ENCODE data around the gene ZNG1A. TPM values are rescaled to one million over a fixed set of nuclear protein-coding genes. Genes with fewer than 3 reads are reported as not detected.
A peak's percentile ranks its signal among the peaks of the same experiment; 100 is the strongest.

ZNG1A gene
- polyA plus RNA-seq, 3 donors: 26.7 to 70.5 (median 53.1) TPM

GRCh38 chr9:224582-225520 lies 46.0 kb upstream of the ZNG1A start:
- peaks cover 71% of the 10 kb centered on the region for H4K20me1 ChIP-seq (ENCODE audit: insufficient read depth, low read length)
- 100% methylated on average over 1 of the region's 3 CpGs for WGBS (ENCODE audit: insufficient coverage)
- peaks cover 5 to 19% of the 10 kb centered on the region in 2 donors for H3K36me3 ChIP-seq (replicated peaks in 1 of 2; ENCODE audit: control insufficient read depth in 1 of 2, insufficient read depth in 2 of 2, low read length in 2 of 2)
- no peaks in the 10 kb centered on the region for H3K27me3 Mint-ChIP-seq (ENCODE audit: low read depth in 3 of 3)
- H3K4me3 Mint-ChIP-seq: peak overlapping the region; percentile 16 to 32
- H3K27me3 ChIP-seq (ENCODE audit: control insufficient read depth in 2 of 2, insufficient read depth in 2 of 2, low read length in 2 of 2): no peaks in the 10 kb centered on the region
- peaks cover 100% of the 10 kb centered on the region for H3K79me2 ChIP-seq (ENCODE audit: insufficient read depth, low read length)
- peak overlapping the region; percentile 3 to 85 for H3K27ac ChIP-seq (ENCODE audit: low read depth in 1 of 2, low read length in 2 of 2)
- intact Hi-C loops (cut with micrococcal nuclease): no loop called here
- peak overlapping the region in 3 of 7 donors; percentile 80 to 87 (median 86) for H3K27ac Mint-ChIP-seq
- peaks cover 13 to 21% of the 10 kb centered on the region in 2 donors for H3K36me3 Mint-ChIP-seq
- peaks cover 89 to 97% of the 10 kb centered on the region in 2 donors for H3K4me1 ChIP-seq (ENCODE audit: control insufficient read depth in 1 of 2, insufficient read depth in 2 of 2, low read length in 2 of 2)
- peak overlapping the region in 1 of 3 experiments; percentile 64 for H3K4me3 ChIP-seq (replicated peaks in 1 of 3; ENCODE audit: low read depth in 2 of 3, low read length in 3 of 3)
- H3K9me3 Mint-ChIP-seq: peaks cover 0 to 2% (median 0%) of the 10 kb centered on the region in 7 donors
- H3K4me1 Mint-ChIP-seq: peaks cover 39% of the 10 kb centered on the region
- H3K9ac ChIP-seq (ENCODE audit: insufficient read depth, low read length, poor library complexity, severe bottlenecking): no peak overlapping the region
- no peak for TF ChIP-seq CTCF (IDR thresholded peaks at IDR 0.05)
- no peaks in the 10 kb centered on the region for H3K9me3 ChIP-seq (replicated peaks in 1 of 2; ENCODE audit: control insufficient read depth in 1 of 2, insufficient read depth in 1 of 2, low read length in 2 of 2)
- H3K4me2 ChIP-seq (replicated peaks; ENCODE audit: extremely low read depth, low read length, poor library complexity, severe bottlenecking): peak overlapping the region; percentile 70
- DNase-seq: peak in 2 of 3 donors; percentile 37 to 53
- H2AFZ ChIP-seq (ENCODE audit: insufficient read depth, low read depth, low read length, poor library complexity, severe bottlenecking): no peak overlapping the region

- H3K79me2 ChIP-seq (ENCODE audit: insufficient read depth, low read length): peaks cover 100% of the 10 kb centered on the region
- no CpG with 5 or more reads among the region's 5 CpGs for WGBS (ENCODE audit: insufficient coverage)
- peak overlapping the region in 1 of 3 experiments; percentile 64 for H3K4me3 ChIP-seq (replicated peaks in 1 of 3; ENCODE audit: low read depth in 2 of 3, low read length in 3 of 3)
- H3K4me1 ChIP-seq (ENCODE audit: control insufficient read depth in 1 of 2, insufficient read depth in 2 of 2, low read length in 2 of 2): peaks cover 92 to 100% of the 10 kb centered on the region in 2 donors
- H4K20me1 ChIP-seq (ENCODE audit: insufficient read depth, low read length): peaks cover 65% of the 10 kb centered on the region
- no peak overlapping the region for H3K9ac ChIP-seq (ENCODE audit: insufficient read depth, low read length, poor library complexity, severe bottlenecking)
- Mint-ChIP-seq H3K36me3 (peaks cover 11 to 20% of the 10 kb centered on the region in 2 donors), H3K9me3 (peaks cover 0 to 2% (median 0%) of the 10 kb centered on the region in 7 donors), H3K4me3 (peak overlapping the region in 1 of 2 donors; percentile 32), H3K27me3 (ENCODE audit: low read depth in 3 of 3) (no peaks in the 10 kb centered on the region), H3K4me1 (peaks cover 41% of the 10 kb centered on the region), H3K27ac (peak overlapping the region in 3 of 7 donors; percentile 76 to 87 (median 80))
- TF ChIP-seq CTCF (IDR thresholded peaks at IDR 0.05): no peak
- peaks cover 5 to 19% of the 10 kb centered on the region in 2 donors for H3K36me3 ChIP-seq (replicated peaks in 1 of 2; ENCODE audit: control insufficient read depth in 1 of 2, insufficient read depth in 2 of 2, low read length in 2 of 2)
- H2AFZ ChIP-seq (ENCODE audit: insufficient read depth, low read depth, low read length, poor library complexity, severe bottlenecking): no peak overlapping the region
- H3K27ac ChIP-seq (ENCODE audit: low read depth in 1 of 2, low read length in 2 of 2): peak overlapping the region; percentile 3 to 85
- no peaks in the 10 kb centered on the region for H3K9me3 ChIP-seq (replicated peaks in 1 of 2; ENCODE audit: control insufficient read depth in 1 of 2, insufficient read depth in 1 of 2, low read length in 2 of 2)
- peak overlapping the region; percentile 70 for H3K4me2 ChIP-seq (replicated peaks; ENCODE audit: extremely low read depth, low read length, poor library complexity, severe bottlenecking)
- intact Hi-C loops (cut with micrococcal nuclease): no loop called here
- no peak for DNase-seq
- no peaks in the 10 kb centered on the region for H3K27me3 ChIP-seq (ENCODE audit: control insufficient read depth in 2 of 2, insufficient read depth in 2 of 2, low read length in 2 of 2)
These were observed 45.2 kb upstream of the ZNG1A start for GRCh38 chr9:224026-224425.
